HG03558 (cell line): ENCODE data around the gene ZMYND19.
A peak's percentile ranks its signal among the peaks of the same experiment; 100 is the strongest.
"Not testable (repeated sequence)": the region's sequence is repeated elsewhere in the genome, so short reads cannot be mapped to it uniquely, and the experiment has no call there.

Experiments
- ATAC-seq: cut with Tn5 transposase; IDR thresholded peaks from one replicate; pipeline ENCODE4 v1.9.1; 2021; ENCODE audit warnings: moderate number of reproducible peaks; ENCODE audit not compliant: unreplicated experiment; ENCODE audit errors: extremely low read depth

The ZMYND19 gene

DNA sequence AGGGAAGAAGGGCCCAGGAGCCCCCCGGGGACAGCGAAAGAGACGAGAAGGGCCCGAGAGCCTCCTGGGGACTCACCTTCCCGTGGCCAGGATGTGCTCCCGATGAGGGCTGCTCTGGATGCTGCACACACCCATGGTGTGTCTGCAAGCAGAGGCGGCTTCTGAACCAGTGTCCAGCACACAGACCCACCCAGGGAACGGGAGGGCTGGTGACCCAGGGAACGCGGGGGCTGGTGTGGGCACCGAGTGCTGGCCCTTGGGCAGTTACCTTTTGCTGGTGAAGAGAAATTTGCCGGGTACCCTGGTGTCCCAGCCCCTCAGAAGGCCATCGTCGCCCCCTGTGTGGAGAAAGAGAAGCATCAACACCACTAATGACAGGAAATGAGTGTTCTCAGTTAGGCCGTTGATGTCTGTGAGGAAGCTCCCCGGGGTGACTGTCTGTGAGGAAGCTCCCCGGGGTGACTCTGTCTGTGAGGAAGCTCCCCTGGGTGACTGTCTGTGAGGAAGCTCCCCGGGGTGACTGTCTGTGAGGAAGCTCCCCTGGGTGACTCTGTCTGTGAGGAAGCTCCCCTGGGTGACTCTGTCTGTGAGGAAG is 25.4 kb downstream of the ZMYND19 start:
- ATAC-seq = no peak

DNA sequence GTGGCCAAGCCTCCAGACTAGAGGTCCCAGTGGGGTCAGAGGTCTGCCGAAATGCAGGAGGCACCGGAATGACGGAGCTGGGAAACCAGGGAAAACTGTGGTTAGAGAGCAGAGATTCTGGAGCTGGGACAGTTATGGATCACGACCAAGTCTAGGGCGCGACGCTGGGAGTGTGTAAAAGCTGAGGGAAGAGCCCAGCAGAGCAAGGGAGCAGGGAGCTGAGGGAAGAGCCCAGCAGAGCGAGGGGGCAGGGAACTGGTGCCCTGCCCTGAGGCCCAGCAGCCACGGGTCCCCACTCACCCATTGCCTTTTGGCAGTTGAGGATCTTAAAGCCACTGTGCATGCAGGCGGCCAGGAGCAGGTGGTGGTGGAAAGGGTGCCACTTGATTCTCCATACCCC is 26.2 kb downstream of the ZMYND19 start:
- ATAC-seq = no peak

DNA sequence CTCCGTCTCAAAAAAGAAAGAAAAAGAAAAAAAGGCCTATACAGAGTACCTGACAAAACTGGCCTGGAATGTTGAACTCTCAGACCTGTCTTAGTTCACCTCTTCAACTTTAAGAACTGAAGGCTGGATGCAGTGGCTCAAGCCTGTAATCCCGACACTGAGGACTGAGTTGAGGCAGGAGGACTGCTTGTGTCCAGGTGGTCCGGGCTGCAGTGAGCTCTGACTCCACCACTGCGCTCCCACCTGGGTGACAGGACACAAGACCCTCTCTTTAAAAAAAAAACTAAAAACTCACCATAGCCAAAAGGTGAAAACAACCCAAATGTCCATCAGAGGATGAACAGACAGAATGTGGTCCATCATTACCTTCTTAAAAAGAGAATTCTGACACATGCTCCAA is 32.2 kb downstream of the ZMYND19 start:
- no peak for ATAC-seq

DNA sequence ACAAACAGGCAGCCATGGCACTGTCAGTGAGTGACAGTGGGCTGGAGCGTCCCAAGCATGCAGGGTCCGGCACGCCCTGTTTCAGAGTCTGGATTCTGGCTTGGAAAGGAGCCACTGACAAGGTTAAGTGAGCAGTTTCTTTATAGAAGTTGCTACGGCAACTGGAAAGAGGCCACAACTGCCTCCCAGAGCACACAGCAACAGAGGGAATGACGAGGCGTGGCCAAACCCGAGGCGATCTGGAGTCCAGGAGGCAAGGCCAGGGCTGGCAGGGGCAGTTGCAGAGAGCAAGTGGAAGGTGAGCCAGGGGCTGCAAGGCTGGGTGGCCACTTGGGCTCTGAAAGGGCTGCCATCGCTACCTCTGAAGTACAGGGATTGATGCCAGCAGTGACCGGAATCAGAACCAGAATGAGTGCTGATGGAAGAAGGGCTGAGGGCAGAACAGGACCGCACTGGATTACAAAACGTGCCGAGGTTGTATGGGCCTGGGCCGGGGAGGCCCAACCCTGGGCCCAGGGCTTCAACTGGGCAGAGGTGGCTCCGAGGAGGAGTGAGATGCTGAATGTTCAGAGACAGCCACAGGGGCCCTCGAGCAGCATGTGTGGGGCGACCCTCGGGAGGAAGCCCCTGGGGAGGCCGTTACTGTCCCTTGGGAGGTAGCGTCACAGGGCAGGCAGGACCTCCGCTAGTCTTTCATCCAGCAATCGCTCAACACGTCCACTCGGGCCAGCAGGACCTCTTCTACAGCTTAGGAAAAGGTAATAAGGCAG is 34.1 kb downstream of the ZMYND19 start:
- no peak for ATAC-seq

DNA sequence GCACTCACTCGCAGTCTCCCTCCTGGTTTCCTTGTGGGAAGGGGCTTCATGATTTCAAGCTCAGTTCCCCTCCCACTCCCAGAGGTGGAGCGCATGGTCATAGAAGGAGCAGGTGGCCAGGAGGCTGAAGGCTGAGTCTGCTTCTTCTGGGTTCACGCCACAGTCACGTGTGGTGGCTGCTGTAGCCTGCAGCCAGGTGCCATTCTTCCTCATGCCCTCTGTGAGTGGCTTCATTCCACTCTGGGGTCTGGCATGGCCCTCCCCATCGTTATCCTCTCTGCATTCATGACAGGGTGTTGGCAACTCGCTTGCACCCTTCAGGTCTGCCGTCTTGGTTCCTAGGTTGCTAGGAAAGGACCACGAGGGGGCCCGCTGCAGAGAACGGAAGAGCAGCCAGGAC is 35.1 kb downstream of the ZMYND19 start:
- ATAC-seq = no peak

DNA sequence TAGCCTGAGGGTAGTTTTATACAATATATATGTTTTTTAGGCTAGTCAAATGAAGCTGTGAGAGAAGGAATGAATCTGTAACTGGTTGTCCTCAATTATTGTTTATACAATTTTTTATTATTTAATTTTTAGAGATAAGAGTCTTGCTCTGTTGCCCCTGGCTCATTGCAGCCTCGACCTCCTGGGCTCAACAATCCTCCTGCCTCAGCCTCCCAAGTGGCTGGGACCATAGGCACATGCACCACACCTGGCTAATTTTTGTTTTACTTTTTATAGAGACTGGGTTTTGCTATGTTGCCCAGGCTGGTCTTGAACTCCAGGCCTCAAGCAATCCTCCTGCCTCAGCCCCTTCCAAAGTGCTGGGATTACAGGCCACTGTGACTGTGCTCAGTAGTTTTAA is 36.0 kb downstream of the ZMYND19 start:
- ATAC-seq = no peak

DNA sequence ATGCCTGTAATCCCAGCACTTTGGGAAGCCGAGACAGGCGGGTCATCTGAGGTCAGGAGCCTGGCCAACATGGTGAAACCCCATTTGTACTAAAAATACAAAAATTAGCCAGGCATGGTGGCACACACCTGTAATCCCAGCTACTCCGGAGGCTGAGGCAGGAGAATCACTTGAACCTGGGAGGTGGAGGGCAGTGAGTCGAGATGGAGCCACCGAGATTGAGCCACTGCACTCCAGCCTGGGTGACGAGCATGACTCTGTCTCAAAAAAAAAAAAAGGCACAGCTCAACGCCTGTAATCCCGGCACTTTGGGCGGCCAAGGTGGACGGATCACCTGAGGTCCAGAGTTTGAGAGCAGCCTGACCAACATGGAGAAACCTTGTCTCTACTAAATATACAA is 36.7 kb downstream of the ZMYND19 start:
- not testable (repeated sequence) for ATAC-seq

DNA sequence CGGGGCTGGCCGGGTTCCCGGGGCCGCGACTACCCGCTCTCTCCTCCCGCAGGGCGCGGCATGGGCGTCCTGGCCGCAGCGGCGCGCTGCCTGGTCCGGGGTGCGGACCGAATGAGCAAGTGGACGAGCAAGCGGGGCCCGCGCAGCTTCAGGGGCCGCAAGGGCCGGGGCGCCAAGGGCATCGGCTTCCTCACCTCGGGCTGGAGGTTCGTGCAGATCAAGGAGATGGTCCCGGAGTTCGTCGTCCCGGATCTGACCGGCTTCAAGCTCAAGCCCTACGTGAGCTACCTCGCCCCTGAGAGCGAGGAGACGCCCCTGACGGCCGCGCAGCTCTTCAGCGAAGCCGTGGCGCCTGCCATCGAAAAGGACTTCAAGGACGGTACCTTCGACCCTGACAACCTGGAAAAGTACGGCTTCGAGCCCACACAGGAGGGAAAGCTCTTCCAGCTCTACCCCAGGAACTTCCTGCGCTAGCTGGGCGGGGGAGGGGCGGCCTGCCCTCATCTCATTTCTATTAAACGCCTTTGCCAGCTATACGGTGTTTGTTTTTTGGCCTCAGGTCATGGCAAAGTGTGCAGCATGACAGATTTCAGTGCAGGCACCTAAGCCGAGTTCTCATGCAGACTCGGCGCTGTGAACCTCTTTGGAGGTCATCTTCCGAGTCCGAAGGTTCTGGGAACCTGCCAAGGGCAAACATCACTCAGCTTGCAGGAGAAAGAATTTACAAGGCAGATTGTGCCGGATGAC is 38.1 kb downstream of the ZMYND19 start:
- no peak for ATAC-seq

DNA sequence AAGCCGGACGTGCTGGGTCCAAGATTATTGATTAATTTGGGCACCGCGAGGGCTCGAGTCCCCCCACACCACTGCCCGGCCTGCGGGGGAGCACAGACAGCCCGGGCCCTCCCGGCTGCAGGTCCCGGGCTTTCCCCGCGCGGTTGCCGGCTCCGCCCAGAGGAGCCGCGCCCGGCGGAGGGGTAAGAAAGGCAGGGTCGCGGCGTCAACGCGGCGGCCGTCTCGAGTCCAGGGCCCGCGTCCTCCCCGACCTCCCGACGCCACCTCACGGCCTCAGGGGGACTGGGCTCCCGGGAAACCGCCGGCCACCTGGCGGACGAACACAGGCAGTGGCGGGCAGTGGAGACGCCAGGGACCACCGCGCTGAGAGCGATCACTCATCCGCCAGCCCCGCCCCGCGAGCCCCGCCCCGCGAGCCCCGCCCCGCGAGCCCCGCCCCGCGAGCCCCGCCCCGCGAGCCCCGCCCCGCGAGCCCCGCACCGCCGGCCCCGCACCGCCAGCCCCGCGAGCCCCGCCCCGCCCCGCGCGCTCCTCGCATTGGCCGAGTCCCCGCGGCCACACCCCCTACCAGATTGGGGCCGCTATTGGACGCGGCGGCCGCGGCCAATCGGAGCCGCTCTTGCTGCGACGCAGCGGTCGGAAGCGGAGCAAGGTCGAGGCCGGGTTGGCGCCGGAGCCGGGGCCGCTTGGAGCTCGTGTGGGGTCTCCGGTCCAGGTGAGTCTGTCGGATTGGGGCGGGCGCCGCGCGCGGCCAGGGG is 38.9 kb downstream of the ZMYND19 start, which contains the start of gene MRPL41:
Gene MRPL41, plus strand, starts transcription at position 616 of the 758 bp plus-strand sequence. CDS start 203 bp downstream, outside the sequence.
- ATAC-seq = peak; percentile 50

DNA sequence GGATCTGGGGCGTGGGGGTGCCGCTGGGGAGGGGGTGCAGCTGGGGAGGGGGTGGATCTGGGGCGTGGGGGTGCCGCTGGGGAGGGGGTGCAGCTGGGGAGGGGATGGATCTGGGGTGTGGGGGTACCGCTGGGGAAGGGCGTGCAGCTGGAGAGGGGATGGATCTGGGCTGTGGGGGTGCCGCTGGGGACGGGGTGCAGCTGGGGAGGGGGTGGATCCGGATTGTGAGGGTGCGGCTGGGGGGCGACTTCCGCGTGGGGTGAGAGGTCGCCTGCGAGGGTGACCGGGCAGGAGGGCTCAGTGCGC is 39.4 kb downstream of the ZMYND19 start:
- not testable (repeated sequence) for ATAC-seq

DNA sequence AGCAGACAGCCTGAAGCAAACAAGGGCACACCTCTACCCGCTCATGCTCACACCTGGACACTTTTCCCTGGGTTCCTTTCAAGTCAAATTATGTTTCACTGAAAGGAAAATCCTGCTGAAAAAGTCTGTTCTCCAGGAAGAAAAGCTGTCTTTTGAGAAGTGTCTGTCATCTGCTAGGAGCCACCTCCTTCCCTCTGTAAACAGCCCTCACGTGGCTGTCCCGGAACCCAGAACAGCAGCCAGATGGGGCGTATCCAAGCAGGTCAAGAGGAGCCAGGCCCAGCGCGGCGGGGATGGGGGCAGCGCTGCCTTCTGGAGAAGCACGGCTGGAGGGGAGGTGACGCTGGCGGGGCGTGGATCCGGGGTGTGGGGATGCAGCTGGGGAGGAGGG is 40.1 kb downstream of the ZMYND19 start, which contains the start of gene PNPLA7:
Gene PNPLA7, minus strand, starts transcription at position 172 of the 391 bp plus-strand sequence. CDS start 205 bp downstream, outside the sequence.
- no peak for ATAC-seq

DNA sequence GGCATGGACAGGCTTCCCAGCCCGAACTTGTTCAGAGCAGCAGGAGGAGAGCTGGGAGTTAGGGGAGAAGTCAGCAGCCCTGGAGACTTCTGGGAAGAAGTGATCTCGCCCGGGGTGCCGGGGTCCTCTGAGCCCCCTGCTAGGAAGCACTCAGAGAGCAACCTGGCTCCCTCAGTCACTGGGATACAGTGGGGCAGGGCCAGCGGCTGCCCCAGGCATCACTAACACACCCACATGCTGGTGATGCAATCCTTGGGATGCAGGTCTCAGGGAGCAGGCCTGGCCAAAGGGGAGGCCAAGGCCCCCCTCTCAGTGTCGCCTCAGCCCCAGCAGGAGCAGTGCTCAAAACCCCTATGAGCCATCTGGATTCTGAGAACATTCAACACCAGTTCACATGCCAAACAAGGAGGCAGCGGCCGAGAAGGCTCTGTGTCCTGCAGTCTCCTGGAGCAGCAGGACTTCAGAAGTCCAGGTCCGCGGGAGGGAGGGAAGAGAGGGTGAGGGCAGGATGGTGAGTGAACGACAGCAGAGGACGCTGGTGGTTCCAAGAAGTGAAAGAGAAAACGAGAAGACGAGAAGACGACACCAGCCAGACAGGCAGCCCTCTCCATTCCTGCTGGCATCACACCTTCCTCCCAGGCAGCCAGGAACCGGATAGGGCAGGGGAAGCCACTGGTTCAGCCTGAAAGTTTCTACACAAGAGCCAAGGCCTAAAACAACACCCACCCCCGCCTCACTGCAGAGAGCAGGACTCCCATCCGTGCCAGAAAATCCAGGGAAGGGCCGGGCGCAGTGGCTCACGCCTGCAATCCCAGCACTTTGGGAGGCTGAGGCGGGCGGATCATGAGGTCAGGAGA is 42.4 kb downstream of the ZMYND19 start:
- ATAC-seq = no peak

DNA sequence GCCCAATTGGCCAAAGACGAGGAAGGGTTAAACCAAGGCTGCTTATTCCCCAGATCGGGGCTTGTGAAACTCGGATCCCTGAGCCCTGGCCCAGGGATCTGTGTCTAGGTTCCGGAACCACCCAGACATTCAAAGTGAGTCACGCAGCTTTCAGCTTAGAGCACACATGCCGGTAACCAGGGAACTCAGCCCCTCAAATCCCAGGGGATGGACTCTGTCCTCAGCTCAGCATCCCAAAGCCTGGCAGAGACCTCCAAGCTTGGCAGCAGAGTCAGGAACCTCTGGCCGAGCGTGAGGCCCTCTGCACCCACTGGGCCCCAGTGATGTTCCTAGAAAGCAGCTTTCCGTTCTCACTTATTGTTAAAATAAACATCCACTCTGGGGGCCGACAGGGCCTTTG is 45.2 kb downstream of the ZMYND19 start:
- ATAC-seq = no peak

DNA sequence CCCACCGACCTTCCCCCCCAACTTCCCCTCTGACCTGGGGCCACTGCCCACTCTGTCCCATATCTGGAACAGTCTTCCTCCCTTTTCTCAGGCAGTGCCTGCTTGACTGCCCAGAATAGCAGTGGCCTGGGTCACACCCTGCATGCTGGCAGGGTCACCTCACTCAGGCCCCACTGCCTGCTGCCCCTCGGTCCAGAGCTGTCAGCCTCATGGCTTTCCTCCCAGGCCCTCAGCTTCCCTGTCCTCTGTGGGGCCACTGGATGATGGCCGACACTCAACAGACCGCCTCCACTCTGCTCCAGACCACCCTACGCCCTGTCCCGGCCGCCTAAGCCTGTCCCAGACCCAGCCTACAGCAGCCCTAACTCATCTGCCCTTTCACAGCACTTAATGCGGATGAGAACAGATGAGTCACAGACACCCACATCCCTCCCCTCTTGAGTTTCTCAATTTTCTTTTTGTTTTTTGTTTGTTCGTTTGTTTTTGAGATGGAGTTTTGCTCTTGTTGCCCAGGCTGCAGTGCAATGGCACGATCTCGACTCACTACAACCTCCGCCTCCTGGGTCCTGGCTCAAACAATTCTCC is 46.0 kb downstream of the ZMYND19 start:
- no peak for ATAC-seq

DNA sequence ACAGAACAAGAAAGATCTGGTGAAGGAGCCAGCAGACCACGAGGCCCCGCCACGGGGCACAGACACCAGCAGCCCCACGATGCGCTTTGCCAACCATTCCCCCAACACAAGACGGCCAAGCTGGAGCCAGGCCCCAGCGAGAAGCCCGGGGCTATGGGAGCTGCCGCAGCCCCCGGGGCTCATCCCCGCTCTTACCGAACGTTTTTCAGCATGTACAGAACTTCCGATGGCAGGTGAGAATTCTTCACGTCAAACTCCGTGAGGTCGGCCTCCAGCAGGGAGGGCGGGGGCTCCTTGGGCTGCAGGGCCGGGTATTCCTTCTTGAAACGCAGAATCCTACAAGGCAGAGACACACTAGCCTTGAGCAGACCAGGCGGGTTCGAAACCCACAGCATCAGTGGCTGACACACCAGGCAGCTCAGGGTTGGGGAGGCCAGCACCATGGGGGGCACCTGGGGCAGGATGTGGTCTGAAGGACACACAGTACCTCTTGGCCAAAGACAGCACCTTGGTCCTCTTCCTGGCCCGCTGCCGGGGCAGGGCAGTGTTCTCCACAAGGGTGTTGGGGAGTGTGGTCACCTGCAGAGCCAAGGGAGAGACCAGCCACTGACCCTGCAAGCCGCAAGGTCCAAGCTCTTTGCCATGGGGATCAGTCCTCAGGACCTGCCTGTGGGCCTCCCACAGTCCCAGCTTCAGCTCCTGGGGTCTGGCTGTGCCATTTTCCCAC is 46.9 kb downstream of the ZMYND19 start:
- no peak for ATAC-seq

DNA sequence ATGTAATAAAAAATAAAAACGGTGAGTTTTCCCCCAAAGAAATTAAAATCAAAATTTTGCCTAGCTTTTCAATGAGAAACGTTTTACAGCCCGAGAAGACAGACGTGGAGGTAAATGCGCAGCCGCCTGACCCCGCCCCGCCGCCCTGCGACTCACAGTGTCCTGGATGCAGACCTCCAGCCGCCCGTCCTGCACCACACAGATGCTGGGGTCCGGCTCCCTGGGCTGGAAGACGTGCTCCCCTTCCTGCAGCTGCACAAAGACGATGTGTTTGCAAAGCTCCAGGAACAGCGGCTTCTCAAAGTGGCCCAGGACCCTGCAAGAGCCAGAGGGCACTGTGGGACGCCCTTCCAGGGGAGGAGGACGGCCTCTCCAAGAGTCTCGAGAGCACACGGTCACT is 47.8 kb downstream of the ZMYND19 start:
- ATAC-seq = no peak

DNA sequence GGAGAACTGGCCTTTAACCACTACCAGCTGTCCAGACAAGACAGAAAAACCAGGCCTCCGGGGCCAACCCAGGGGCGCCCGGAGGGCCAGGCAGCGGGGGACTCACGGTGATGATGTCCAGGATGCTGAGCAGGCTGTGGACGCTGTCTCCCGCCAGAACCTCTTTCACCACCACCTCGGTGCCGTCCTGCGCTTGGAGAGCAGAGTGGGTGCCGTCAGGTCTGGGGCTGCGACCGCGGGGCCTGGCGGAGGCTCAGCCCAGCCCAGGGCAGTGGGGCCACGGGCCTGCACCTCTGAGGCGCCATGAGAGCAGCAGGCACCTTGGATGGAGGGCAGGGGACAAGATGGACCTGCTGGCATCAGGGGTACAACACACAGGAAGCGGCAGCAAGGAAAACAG is 49.8 kb downstream of the ZMYND19 start:
- no peak for ATAC-seq

DNA sequence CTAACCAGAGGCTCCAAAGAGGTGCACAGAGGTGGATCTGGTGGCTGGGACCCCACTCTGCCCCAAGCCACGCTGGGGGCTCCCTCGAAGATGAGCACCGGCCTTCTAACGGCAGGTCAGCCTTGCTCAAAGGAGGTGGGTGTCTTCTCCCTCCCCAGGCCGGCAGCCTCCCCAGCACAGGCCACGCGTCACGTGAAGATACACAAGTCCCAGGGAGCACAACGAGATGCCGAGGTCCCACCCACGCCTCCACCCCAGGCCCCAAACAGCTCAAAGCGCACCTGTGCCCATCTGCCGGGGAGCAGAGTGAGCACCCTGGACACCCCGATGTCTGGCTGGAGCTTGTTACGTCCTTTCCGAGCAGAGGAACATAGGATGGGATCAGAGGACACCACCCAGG is 52.3 kb downstream of the ZMYND19 start:
- ATAC-seq = no peak
